ENCODE data around the gene GPR137C. TPM values are rescaled to one million over a fixed set of nuclear protein-coding genes. Genes with fewer than 3 reads are reported as not detected.

GPR137C gene
- total and polyA plus RNA-seq, 2 experiments from 2014 or later = 1.7 to 2.7 TPM

DNA sequence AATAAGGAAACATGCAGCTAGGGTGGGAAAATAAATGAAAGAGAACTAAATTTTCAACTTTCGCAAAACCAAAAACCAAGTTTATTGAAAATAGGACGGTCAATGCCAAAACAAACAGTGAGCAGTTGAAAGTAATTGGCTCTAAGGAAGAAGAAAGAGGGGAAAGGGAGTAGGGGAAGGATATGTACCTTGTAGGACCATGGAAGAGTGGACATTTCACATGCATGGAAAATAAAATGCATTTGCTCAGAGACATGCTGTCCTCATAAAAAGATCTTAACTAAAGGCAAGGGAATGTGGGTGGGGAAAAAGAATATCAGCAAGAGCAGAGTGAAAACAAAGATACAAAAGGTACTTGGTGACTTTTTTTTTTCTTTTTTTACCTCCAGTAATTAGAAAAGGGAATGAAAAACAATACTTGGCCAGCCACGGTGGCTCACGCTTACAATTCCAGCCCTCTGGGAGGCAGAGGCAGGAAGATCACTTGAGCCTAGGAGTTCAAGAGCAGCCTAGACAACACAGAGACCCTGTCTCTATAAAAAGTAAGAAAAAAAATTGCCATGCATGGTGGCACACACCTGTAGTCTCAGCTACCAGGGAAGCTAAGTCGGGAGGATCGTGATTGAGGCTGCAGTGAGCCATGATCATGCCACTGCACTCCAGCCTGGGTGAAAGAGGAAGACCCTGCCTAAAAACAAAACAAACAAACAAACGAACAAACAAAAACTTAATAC is 6.9 kb upstream of the GPR137C start:
- no peak for DNase-seq (ENCODE audit: low read depth in 1 of 2, low spot score in 1 of 2)
- H3K9me3 ChIP-seq (ENCODE audit: low read depth) = no peaks in the 10 kb centered on the region
- no peak overlapping the region for H3K27ac ChIP-seq
- H3K27me3 ChIP-seq = no peaks in the 10 kb centered on the region
- H3K4me1 ChIP-seq (ENCODE audit: low read depth) = no peaks in the 10 kb centered on the region
- H3K36me3 ChIP-seq = no peaks in the 10 kb centered on the region
- TF ChIP-seq, protein P1, sequence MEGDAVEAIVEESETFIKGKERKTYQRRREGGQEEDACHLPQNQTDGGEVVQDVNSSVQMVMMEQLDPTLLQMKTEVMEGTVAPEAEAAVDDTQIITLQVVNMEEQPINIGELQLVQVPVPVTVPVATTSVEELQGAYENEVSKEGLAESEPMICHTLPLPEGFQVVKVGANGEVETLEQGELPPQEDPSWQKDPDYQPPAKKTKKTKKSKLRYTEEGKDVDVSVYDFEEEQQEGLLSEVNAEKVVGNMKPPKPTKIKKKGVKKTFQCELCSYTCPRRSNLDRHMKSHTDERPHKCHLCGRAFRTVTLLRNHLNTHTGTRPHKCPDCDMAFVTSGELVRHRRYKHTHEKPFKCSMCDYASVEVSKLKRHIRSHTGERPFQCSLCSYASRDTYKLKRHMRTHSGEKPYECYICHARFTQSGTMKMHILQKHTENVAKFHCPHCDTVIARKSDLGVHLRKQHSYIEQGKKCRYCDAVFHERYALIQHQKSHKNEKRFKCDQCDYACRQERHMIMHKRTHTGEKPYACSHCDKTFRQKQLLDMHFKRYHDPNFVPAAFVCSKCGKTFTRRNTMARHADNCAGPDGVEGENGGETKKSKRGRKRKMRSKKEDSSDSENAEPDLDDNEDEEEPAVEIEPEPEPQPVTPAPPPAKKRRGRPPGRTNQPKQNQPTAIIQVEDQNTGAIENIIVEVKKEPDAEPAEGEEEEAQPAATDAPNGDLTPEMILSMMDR (IDR thresholded peaks at IDR 0.05; ENCODE audit: low read depth, low read length) = no peak
- no peak overlapping the region for H3K4me3 ChIP-seq

DNA sequence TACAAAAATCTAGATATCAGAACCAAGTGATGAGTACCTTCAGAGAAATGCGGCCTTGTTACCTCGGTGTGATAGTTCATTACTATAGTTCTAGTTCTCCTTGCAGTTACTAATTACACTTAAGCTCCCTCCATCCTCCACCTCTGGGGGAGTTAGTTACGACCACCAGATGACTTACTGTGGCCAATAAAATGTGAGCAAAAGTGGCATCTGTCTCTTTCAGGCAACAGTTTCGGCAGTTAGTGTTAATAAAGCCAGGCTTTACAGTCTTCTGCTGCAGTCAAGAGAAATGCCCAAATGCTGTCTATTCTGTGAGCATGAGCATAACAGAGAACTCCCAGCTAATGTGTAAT is 6.3 kb upstream of the GPR137C start:
- no peak overlapping the region for H3K4me3 ChIP-seq
- no peak for DNase-seq (ENCODE audit: low read depth in 1 of 2, low spot score in 1 of 2)

DNA sequence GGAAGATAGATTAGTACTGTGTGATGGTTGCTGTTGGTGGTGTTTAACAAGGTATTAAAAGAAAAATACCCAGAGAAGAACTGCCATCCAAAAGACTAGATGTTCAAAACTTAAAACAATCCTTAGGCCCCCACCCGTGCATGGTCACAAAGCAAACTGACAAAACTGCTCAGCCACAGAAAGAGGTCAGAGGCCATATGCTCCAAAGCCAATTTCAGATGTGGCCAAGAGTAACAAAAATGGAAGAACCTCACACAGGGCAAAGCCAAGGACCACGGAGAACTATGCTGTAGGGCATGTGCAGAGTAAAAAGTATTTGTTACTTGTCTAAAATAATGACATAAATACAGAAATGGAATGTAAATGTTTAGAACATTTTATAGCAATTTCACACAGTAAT is 5.6 kb upstream of the GPR137C start:
- no peak for DNase-seq (ENCODE audit: low read depth in 1 of 2, low spot score in 1 of 2)
- TF ChIP-seq, protein P1 (IDR thresholded peaks at IDR 0.05; ENCODE audit: low read depth, low read length) = no peak

More for the DNA sequence above, 6.3 kb upstream of the GPR137C start:
- TF ChIP-seq, protein P1 (IDR thresholded peaks at IDR 0.05; ENCODE audit: low read depth, low read length) = no peak
- Histone ChIP-seq H3K27me3 (no peaks in the 10 kb centered on the region), H3K36me3 (no peaks in the 10 kb centered on the region), H3K9me3 (ENCODE audit: low read depth) (no peaks in the 10 kb centered on the region), H3K27ac (no peak overlapping the region), H3K4me1 (ENCODE audit: low read depth) (no peaks in the 10 kb centered on the region)

DNA sequence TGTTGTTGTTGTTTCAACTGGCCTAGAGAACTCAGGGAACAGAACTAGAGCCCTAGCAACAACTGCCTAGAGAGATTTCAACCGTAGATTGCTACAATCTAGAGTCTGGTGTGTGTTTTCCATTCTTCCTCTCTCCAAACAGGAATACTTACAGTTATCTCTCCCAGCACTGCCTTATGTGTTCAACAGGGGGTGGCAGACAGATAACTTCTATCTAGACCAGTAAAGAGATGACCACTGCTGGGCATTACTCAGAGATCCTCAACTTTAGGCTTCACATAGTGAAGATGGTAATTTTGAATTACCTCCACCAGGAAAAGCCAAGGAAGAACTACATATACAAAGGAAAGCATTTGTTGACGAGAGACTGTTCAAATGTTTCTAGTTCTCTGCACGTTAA is 5.1 kb upstream of the GPR137C start:
- Histone ChIP-seq H3K4me1 (ENCODE audit: low read depth) (no peaks in the 10 kb centered on the region), H3K9me3 (ENCODE audit: low read depth) (no peaks in the 10 kb centered on the region), H3K27me3 (no peaks in the 10 kb centered on the region), H3K27ac (no peak overlapping the region), H3K36me3 (no peaks in the 10 kb centered on the region), H3K4me3 (no peak overlapping the region)
- TF ChIP-seq, protein P1 (IDR thresholded peaks at IDR 0.05; ENCODE audit: low read depth, low read length) = no peak
- no peak for DNase-seq (ENCODE audit: low read depth in 1 of 2, low spot score in 1 of 2)

More for the DNA sequence above, 5.6 kb upstream of the GPR137C start:
- Histone ChIP-seq H3K27ac (no peak overlapping the region), H3K27me3 (no peaks in the 10 kb centered on the region), H3K4me1 (ENCODE audit: low read depth) (no peaks in the 10 kb centered on the region), H3K36me3 (no peaks in the 10 kb centered on the region), H3K9me3 (ENCODE audit: low read depth) (no peaks in the 10 kb centered on the region), H3K4me3 (no peak overlapping the region)

DNA sequence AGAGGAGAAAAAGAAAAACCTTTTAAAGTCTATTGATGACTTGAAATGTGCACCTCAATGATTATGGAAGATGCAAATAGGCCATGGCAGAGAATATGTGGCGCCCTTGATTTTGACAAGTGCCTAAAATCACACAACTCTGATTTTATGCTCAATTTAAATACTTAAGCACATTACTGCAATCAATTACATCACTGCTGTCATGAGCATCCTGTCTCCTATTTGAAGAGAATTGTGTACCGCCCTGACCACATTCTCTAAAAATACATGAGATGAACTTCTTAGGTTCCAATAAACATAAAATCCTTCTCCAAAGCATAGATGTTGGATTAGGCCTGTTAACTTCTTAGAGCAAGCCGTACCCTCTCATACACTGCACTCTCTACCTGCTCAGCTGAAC is 2.0 kb upstream of the GPR137C start:
- no peak for DNase-seq (ENCODE audit: low read depth in 1 of 2, low spot score in 1 of 2)
- peak overlapping the region; percentile 94 for H3K27ac ChIP-seq
- TF ChIP-seq, protein P1 (IDR thresholded peaks at IDR 0.05; ENCODE audit: low read depth, low read length) = no peak
- no peaks in the 10 kb centered on the region for H3K27me3 ChIP-seq
- H3K4me1 ChIP-seq (ENCODE audit: low read depth) = no peaks in the 10 kb centered on the region
- H3K4me3 ChIP-seq = no peak overlapping the region
- H3K9me3 ChIP-seq (ENCODE audit: low read depth) = no peaks in the 10 kb centered on the region
- H3K36me3 ChIP-seq = no peaks in the 10 kb centered on the region
